Fibroblast of upper back skin (primary cell): ENCODE data around the gene RNF17.

Source experiments
- DNase-seq: peaks from one replicate; pipeline ENCODE4 v3.0.0-alpha.2; 2013

Gene RNF17

GRCh38 chr13:24899601-24900000, 135.6 kb downstream of the RNF17 start:
- DNase-seq = no peak

- DNase-seq = no peak
These were observed 136.5 kb downstream of the RNF17 start for GRCh38 chr13:24900507-24900906.

GRCh38 chr13:24905242-24905641, 141.3 kb downstream of the RNF17 start:
- peak; percentile 75 for DNase-seq

- DNase-seq = no peak
These were observed 142.3 kb downstream of the RNF17 start for GRCh38 chr13:24906268-24906667.

- no peak for DNase-seq
These were observed 146.6 kb downstream of the RNF17 start for GRCh38 chr13:24910502-24911132.

GRCh38 chr13:24911133-24911908, 147.4 kb downstream of the RNF17 start:
- DNase-seq = peak; percentile 22

GRCh38 chr13:24916464-24916863, 152.5 kb downstream of the RNF17 start:
- no peak for DNase-seq

GRCh38 chr13:24921003-24921402, 157.0 kb downstream of the RNF17 start:
- DNase-seq = peak; percentile 18

- no peak for DNase-seq
These were observed 157.9 kb downstream of the RNF17 start for GRCh38 chr13:24921881-24922280.

GRCh38 chr13:24922387-24922744, 158.4 kb downstream of the RNF17 start:
- DNase-seq = peak; percentile 6

- DNase-seq = peak; percentile 98
These were observed 159.0 kb downstream of the RNF17 start for GRCh38 chr13:24922745-24923591.

GRCh38 chr13:24925318-24926231, 161.6 kb downstream of the RNF17 start:
- DNase-seq = no peak

- no peak for DNase-seq
These were observed 163.9 kb downstream of the RNF17 start for GRCh38 chr13:24927810-24928404.

- DNase-seq = no peak
These were observed 165.2 kb downstream of the RNF17 start for GRCh38 chr13:24929196-24929595.
